GM18861 (cell line): ENCODE results near the gene CUX1.
"Not testable (repeated sequence)": the region's sequence is repeated elsewhere in the genome, so short reads cannot be mapped to it uniquely, and the experiment has no call there.

Source experiments
- ATAC-seq: cut with Tn5 transposase; IDR thresholded peaks from one replicate; pipeline ENCODE4 v1.9.1; 2021; ENCODE audit not compliant: unreplicated experiment

Gene CUX1

DNA sequence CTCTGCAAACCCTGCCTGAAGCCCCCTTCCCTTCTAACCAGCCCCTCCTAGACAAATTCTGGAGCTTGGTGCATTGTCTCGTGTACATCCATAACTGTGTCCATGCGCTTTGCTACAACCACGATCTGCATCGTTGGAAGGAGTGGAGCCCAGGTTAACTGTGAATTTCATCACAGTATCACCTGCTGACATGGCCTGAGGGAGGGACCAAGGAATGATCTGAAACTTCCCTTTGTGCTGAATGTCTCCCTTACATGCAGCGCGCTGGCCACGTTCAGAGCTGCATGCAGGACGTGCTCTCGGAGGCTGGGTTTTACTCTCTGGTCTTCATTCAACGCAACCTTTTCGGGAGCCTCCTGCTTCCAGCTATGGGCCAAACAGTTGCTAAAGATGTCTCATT, 222.3 kb downstream of the CUX1 start:
- ATAC-seq: no peak

DNA sequence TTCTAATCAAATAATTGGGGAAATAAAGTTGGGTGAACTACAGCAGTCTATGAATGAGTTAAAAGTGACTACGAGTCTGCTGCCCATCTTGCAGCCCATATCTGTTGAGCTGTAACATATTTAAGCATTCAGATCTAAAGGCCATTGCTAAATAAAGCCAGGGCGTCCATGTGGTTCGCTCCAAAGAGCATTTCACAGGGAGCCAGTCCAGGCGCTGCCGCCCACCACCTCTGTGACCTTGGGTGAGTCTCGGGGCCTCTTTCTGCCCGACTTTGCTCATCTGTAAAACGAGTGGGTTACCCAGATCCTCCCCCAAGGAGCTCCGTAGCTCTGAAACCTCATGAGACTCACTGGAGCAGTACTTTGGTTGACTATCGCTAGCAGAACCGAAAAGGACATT, 223.1 kb downstream of the CUX1 start:
- no peak for ATAC-seq

DNA sequence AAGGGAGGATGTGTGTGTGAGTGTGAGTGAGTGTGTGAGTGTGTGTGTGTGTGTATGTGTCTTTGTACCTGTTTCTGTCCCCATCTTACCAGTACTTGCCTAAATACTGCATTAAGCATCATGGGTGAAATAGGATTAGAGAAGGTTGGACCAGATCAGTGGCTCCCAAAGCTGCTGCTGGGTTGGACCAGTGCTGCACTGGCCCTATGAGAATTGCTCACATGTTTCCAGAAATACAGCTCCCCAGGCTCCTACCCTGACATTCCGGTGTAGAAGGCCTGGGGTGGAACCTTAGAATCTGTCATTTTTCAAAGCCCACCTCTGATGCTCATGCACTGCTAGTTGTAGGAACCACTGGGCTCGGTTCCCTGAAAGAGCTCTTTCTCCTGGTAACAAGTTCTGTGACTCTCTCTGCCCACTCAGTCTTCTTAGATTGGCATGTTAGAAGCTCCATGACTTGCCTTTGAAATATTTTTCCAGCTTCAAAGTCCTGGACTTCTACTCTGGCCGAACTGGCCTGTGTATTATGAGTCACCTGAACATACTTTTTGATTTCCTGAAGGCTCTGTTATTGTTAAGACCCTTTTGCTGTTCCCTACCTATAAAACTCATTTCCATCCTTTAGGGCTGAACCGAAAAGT, 224.7 kb downstream of the CUX1 start:
- ATAC-seq: no peak

DNA sequence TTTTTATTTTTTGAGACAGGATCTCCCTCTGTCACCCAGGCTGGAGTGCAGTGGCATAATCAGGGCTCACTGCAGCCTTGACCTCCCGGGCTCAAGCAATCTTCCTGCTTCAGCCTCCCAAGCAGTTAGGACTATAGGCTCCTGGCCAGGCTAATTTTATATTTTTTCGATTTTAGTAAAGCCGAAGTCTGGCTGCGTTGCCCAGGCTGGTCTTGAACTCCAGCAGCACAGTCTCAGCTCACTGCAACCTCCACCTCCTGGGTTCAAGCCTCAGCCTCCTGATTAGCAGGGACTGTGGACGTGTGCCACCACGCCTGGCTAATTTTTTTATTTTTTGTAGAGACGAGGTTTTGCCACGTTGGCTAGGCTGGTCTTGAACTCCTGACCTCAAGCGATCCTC, 225.4 kb downstream of the CUX1 start:
- ATAC-seq: not testable (repeated sequence)

DNA sequence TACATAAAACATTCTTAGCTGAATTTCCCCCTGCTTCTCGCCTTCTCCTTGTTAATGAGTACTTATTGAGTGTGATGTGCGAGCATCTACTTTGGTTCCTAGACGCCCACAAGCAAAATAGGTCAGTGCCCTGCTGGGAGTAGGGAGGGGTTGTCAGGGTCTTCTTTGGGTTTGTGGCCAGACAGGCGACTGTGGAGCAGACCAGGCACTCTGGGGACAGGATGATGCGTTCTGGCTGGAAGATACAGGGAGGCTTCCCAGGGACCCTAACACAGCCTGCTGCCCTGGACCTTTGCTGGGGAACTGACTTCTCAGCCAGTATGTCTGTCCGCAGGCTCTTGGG, 227.2 kb downstream of the CUX1 start:
- no peak for ATAC-seq

DNA sequence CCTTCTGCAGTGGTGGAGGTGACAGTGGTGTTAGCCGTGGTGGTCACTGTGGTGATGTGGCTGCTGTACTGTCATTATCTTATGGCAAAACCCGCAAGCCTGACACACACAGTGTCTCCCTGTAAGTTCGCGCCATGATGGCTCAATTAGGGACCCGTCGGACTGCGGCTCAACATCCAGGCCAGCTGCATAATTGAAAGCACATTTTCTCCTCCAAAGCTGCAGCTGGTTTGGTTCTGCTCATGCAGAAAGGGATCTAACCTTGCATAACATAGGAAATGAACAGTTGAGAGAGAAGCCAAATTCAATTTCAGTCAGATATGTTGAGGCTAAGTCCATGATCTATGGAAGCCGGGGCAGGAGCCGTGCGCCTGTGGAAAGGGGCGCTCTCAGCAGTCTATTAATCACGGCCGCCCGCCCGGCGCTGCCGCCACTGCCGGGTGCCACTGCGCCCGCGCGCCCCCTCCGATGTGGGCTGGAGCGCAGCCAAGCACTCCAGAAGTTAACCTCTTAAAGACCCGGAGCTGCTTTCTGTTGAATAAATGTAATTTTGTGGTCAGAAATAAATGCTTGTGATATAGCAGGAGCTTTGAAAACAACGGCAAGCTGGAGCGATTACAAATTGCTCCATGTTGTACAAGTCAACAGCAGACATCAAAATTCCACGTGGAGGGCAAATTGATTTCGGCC, 227.7 kb downstream of the CUX1 start:
- ATAC-seq: no peak

DNA sequence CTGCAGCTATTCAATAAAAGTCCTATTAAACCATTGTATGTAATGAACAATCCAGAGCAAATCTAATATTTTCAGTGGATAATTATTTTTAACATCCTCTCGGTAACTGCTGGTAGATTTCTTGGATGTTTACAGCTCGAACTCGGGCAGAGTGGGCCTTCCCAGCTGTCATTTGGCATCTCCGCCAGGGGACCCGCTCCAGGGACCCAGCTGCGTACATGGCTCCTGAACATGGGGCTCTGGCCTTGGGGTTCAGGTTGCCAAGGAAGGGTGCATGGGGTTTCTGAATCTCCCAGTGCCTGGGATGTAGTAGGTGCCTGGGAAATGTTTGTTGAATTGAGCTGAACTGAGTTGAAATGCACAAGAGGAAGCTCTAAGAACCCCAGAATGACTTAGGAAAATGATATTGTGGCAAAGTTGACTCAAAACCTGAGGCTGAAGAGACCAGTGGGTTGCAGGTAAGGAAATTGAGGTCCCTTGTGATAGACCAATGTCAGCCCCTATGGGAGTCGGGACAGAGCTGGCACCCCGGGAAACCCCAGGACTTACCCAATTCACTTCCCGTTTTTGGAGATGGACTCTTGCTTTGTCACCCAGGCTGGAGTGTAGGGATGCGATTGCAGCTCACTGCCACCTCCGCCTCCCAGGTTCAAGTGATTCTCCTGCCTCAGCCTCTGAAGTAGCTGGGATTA, 228.4 kb downstream of the CUX1 start:
- no peak for ATAC-seq

DNA sequence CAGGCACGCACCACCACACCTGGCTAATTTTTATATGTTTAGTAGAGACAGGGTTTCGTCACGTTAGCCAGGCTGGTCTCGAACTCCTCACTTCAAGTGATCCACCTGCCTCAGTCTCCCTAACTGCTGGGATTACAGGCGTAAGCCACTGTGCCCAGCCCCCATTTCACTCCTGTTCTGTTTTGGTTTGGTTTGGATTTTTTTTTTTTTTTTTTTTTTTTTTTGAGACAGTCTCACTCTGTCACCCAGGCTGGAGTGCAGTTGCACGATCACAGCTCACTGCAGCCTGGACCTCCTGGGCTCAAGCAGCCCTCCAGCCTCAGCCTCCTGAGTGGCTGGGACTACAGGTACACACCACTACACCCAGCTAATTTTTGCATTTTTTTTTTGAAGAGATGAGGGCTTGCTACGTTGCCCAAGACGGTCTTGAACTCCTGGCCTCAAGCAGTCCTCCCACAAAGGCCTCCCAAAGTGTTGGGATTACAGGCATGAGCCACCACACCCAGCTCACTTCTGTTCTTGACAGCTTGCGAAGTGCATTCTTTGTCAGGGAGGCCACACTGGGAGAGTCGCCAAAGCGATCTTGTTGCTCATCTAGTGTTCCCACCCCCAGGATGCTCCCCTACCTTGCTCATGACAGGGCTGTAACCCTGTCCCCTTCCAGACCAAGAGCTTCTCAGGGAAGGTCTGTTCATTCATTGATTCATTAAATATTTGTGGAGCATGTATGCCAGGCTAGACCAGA, 229.1 kb downstream of the CUX1 start:
- ATAC-seq: no peak

DNA sequence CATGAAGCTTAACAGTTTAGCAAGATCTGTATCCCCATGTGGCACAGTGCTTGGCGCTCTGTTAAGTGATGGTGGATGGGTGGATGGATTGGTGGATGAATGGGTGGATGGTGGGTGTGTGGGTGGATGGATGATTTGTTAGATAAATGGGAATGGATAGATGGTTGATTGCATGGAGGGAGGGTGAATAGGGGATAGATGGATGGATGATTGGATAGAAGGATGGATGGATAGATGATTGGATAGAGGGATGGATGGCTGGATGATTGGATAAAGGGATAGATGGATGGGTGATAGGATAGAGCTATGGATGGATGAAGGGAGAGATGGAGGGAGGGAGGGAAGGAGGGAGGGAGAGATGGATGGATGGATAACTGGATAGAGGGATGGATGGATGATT, 229.7 kb downstream of the CUX1 start:
- no peak for ATAC-seq

DNA sequence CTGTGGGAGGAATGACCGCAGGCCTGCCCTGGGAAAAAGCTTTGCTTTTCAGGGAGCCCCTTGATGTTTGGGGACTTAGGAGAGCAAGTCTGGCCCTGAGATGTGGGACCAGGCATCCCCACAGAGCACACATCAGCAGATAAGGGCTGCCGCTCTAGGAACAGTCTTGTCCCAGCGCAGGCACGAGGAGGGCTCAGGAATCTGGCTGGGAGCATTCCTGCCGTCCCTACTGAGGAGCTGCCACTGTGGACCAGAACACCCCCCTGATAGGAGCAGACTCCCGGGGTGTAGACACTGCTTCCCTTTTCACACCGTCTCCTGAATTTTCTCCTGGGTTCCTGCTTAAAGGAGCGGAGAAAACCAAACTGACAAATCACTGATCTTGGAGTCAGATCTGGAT, 232.3 kb downstream of the CUX1 start:
- no peak for ATAC-seq

DNA sequence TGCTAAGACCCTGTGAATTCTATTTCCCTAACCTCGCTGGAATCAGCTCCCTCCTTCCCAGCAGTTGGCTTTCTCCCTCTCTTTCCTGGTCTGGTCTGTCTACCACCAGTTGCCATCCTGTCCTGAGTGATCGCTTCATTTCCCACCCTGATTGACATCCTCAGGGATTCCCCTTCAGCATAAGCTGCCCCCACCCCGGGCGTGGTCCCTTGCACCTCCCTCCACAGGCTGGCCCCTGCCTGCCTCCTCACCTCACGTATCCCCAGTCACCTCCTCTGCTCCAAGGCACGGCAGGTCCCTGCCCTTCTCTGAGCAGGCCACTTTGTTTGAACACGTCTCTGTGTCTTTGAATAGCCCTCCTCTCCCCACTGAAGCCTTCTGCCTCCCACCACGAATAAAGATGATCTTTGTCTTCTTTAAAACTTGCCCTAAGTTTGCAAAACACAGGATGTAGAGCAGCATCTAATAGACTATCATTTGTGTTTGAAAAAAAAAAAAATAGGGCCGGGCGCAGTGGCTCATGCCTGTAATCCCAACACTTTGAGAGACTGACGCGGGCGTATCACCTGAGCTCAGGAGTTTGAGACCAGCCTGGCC, 233.5 kb downstream of the CUX1 start:
- ATAC-seq: no peak

DNA sequence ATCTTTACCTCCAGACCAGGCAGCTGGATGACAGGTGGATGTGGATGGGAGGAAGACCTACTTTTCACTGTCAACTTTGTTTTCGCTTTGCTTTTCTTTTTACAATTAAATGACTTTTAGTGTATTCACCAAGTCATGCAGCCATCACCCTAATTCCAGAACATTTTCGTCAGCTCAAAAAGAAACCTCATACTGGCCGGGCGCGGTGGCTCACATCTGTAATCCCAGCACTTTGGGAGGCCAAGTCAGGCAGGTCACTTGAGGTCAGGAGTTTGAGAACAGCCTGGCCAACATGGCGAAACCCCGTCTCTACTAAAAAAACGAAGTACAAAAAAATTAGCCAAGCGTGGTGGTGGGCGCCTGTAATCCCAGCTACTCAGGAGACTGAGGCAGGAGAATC, 234.3 kb downstream of the CUX1 start:
- not testable (repeated sequence) for ATAC-seq

DNA sequence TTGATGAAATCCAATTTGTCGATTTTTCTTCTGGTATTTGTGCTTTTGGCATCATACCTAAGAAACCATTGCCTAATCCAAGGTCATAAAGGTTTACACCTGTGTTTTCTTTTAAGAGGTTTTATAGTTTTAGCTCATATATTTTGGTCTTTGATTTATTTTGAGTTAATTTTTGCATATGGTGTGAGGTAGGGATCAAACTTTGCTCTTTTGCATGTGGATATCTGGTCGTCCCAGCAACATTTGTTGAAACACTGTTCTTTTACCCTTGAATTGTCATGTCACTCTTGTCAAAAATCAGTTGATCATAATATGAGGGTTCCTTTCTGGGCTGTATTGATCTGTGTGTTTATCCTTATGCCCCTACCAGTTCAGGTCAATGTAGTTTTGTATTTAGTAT, 236.7 kb downstream of the CUX1 start:
- ATAC-seq: no peak

DNA sequence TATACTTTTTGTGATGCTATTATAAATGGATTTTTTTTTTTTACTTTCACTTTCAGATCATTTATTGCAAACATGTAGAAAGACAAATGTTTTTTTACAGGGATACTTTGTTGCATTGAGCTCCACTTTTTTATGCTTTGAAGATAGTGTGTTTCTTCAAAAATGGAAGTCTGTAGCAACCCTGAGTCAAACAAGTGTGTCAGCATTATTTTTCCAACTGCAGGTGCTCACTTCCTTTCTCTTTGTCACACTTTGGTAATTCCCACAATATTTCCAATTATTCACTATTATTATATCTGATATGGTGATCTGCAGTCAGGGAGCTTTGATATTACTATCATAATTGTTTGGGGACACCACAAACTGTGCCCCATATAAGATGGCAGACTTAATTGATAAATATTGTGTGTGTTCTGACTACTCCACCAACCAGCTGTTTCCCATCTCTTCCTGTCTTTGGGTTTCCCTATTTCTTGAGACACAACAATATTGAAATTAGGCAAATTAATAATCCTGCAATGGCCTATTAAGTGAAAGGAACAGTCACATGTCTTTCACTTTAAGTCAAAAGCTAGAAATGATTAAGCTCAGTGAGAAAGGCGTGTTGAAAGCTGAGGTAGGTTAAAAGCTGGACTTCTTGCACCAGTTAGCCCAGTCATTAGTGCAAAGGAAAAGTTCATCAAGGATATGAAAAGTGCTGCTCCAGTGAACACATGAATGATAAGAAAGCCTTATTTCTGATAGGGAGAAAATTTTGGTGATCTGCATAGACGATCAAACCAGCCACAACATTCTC, 238.0 kb downstream of the CUX1 start:
- ATAC-seq: no peak

DNA sequence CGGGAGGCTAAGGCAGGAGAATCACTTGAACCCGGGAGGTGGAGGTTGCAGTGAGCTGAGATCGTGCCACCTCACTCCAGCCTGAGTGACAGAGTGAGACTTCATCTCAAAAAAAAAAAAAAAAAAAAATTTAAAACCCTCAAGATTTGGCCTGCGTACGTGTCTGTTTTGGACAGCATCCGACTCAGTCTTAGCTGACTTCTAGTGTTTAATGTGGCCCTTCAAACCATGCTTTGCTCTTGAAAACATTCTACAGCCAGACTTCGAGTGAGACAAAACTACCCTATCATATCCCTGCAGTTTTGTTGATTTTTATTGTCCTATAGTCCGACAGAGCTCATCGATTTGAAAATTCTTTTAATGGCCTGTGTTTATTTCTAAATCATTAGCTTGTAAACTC, 242.1 kb downstream of the CUX1 start:
- ATAC-seq: no peak

DNA sequence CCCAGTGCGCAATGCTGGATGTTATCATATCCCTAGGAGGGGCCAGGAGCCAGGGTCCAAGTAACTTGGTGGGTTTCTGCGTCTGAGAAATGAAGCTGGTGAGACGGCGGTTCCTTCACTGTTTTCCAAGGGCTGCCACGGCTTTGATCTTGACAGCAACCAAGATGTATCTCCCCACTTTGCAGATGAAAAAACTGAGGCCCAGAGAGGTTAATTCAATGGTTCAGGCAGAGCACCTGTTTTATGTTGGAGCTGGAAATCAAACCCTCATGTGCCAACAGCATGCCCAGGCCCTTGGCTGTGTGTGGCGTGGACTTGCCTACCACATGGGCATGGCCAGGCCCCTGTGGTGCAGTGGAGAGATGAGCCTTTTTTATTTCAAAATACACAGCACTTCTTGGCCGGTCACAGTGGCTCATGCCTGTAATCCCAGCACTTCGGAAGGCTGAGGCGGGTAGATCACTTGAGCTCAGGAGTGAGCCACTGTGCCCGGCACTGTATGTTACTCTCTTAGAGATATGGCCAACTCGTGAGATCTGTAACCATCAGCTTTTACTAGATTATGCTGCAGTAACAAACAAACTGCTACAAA, 244.0 kb downstream of the CUX1 start:
- no peak for ATAC-seq

DNA sequence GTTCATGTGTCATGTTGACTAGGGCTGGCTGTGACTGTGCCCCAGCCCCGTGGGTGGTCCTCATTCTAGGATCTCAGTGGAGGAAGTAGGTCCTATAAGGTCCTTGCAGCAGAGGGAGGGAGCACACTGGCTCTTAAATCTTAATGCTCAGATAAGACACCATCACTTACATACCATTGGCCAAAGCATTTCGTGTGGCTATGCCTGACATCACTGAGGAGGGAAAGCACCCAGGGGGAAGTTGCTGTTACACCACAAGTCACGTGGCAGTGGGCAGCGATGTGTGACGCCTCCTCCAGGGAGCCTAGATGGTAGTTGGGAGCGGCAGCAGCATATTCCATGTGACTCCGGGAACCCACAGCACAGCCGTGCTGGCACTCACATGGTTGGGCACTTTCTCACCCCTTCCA, 244.6 kb downstream of the CUX1 start:
- peak; percentile 91 for ATAC-seq

DNA sequence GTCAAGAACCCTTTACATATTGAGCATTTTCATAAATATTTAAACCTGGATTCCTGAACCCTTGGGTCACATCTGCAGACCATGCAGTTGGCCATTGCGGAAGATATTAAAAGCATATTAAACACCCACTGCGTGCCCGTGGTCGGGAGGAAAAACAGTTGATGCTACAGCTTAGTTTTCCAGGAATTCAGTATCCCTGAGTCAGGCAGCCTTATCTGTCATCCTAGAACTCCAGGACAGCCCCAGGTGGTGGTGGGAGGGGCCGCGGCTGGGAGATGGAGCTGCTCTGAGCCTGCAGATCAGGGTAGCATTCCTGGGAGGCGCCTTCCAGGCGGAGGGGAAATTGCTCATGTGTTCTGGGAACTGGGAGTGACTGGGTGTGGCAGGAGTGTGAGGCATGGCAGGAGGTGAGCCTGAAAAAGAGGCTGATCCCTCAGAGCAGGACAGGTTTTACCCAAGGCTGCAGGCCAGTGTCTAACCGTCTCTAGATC, 246.3 kb downstream of the CUX1 start:
- no peak for ATAC-seq

DNA sequence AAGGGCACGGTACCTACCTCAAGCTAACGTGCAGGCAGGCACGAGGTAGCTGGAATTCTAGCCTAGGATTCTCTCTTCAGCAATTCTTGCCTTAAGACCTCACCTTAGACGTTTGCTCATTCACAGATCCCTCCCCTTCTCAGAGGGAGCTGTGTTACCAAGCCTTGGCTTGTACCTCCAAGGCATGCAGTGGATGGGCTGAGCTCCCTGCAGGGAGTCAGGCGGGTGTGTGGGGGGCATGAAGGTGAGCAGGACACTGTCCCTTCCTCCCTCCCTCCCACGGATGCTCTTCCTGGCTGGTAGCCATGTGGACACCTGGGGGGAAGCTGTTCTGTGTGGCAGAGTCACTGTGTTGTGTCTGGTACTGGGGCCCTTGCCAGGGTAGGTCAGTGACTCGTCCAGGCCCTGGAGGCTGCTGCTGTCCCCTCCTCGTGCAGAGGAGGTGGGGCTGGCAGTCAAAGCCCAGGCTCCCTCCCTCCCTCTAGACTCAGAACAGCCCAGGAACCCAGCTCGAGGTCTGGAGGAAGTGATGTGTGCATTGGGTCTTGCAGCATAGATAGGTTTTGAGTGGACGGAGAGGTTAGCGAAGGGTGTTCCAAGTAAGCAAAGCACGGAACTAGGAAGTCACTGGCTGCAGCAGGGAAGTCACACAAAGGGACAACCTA, 247.1 kb downstream of the CUX1 start:
- no peak for ATAC-seq

DNA sequence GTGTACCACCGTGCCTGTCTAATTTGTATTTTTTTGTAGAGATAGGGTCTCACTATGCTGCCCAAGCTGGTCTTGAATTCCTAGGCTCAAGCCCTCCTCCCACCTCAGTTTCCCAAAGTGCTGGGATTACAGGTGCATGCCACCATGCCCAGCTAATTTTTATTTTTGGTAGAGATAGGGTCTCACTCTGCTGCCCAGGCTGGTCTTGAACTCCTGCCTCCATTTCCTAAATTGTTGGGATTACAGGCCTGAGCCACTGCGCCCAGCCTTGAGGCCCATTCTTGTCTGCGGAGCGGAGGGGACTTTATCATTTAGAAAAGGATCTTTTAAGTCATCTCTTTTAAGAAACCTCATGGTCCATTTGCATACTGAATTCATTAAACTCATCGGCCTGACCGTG, 247.8 kb downstream of the CUX1 start:
- ATAC-seq: no peak
